ENCODE results near the gene RPRML. TPM values are rescaled to one million over a fixed set of nuclear protein-coding genes. Genes with fewer than 3 reads are reported as not detected.
"Not testable (repeated sequence)": the region's sequence is repeated elsewhere in the genome, so short reads cannot be mapped to it uniquely, and the experiment has no call there.

The RPRML gene
- total and polyA plus RNA-seq, 5 donors from 2014 or later = not detected

DNA sequence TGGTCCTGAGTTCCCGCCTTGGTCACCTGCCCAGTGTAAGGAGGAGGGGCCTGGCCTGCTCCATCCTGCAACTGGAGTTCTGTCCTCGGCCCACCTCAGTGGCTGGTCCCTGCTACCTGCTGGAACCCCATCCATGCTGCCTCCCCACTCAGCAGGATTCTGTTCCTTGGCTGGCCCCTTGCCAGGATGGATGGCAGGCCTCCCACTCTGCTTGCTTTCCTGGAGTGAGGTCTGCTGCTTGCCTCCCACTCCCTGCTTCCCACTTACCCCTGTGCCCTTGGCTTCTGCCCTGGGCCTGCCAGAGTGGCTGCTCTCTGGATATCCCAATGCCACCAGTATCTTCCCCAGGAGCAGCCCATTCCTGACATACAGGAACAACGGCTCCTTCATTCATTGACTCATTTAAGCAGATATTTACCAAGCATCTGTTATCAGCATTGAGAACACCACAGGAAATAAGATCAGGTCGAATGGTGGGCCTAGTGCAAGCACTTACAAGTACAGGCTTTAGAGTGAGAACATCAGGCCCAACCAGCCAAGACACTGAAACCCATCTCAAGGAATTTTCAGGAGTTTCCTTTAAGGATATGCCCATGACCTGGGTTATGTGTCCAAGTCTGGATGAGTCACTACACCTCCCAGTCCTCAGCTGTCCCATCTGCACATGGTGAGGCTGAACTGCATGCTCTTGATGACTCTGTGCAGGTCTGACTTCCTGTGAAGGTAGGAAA, 17.0 kb upstream of the RPRML start:
- no peaks in the 10 kb centered on the region for H3K27me3 ChIP-seq (ENCODE audit: control insufficient read depth, insufficient read depth, low read length)
- no peak overlapping the region for H3K27ac Mint-ChIP-seq
- no peaks in the 10 kb centered on the region for H3K36me3 ChIP-seq (ENCODE audit: control insufficient read depth, insufficient read depth, low read length)
- H3K4me1 Mint-ChIP-seq = peaks cover under 1 to 3% (median 1%) of the 10 kb centered on the region in 4 donors
- peaks cover 4% of the 10 kb centered on the region for H3K27me3 Mint-ChIP-seq
- no peaks in the 10 kb centered on the region for H3K36me3 Mint-ChIP-seq
- H3K4me3 ChIP-seq (ENCODE audit: low read depth, low read length) = no peak overlapping the region
- ATAC-seq (ENCODE audit: low read depth in 2 of 2) (no peak), DNase-seq (peak in 1 of 3 donors; percentile 13)
- H3K4me3 Mint-ChIP-seq = no peak overlapping the region
- no peaks in the 10 kb centered on the region for H3K4me1 ChIP-seq (ENCODE audit: control insufficient read depth, insufficient read depth, low read length, poor library complexity, severe bottlenecking)
- no peaks in the 10 kb centered on the region for H3K9me3 ChIP-seq (ENCODE audit: control insufficient read depth in 2 of 2, low read length in 2 of 2)
- H3K27ac ChIP-seq (ENCODE audit: insufficient read depth, low read length, poor library complexity, severe bottlenecking) = no peak overlapping the region
- H3K9me3 Mint-ChIP-seq = no peaks in the 10 kb centered on the region

- Histone ChIP-seq H3K36me3 (ENCODE audit: control insufficient read depth, insufficient read depth, low read length) (no peaks in the 10 kb centered on the region), H3K27ac (ENCODE audit: insufficient read depth, low read length, poor library complexity, severe bottlenecking) (no peak overlapping the region), H3K4me1 (ENCODE audit: control insufficient read depth, insufficient read depth, low read length, poor library complexity, severe bottlenecking) (no peaks in the 10 kb centered on the region), H3K9me3 (ENCODE audit: control insufficient read depth in 2 of 2, low read length in 2 of 2) (no peaks in the 10 kb centered on the region), H3K4me3 (ENCODE audit: low read depth, low read length) (no peak overlapping the region), H3K27me3 (ENCODE audit: control insufficient read depth, insufficient read depth, low read length) (no peaks in the 10 kb centered on the region)
- Mint-ChIP-seq H3K36me3 (no peaks in the 10 kb centered on the region), H3K27ac (no peak overlapping the region), H3K27me3 (peaks cover 4% of the 10 kb centered on the region), H3K9me3 (no peaks in the 10 kb centered on the region), H3K4me1 (peaks cover 0 to 2% (median 0%) of the 10 kb centered on the region in 4 donors), H3K4me3 (no peak overlapping the region)
- no peak for DNase-seq
- ATAC-seq (ENCODE audit: low read depth in 2 of 2) = no peak
Observed at GRCh38 chr17:46994993-46995392, 15.9 kb upstream of the RPRML start.

GRCh38 chr17:46991617-46992016, 12.6 kb upstream of the RPRML start:
- Mint-ChIP-seq H3K9me3 (no peaks in the 10 kb centered on the region), H3K4me1 (peaks cover 0 to 2% (median 0%) of the 10 kb centered on the region in 4 donors), H3K27ac (no peak overlapping the region), H3K36me3 (peaks cover 1% of the 10 kb centered on the region), H3K27me3 (peaks cover 4% of the 10 kb centered on the region), H3K4me3 (no peak overlapping the region)
- Histone ChIP-seq H3K4me1 (ENCODE audit: control insufficient read depth, insufficient read depth, low read length, poor library complexity, severe bottlenecking) (no peaks in the 10 kb centered on the region), H3K27me3 (ENCODE audit: control insufficient read depth, insufficient read depth, low read length) (peaks cover 2% of the 10 kb centered on the region), H3K4me3 (ENCODE audit: low read depth, low read length) (no peak overlapping the region), H3K36me3 (ENCODE audit: control insufficient read depth, insufficient read depth, low read length) (no peaks in the 10 kb centered on the region), H3K27ac (ENCODE audit: insufficient read depth, low read length, poor library complexity, severe bottlenecking) (no peak overlapping the region), H3K9me3 (ENCODE audit: control insufficient read depth in 2 of 2, low read length in 2 of 2) (no peaks in the 10 kb centered on the region)
- ATAC-seq (ENCODE audit: low read depth in 2 of 2) = no peak
- no peak for DNase-seq

DNA sequence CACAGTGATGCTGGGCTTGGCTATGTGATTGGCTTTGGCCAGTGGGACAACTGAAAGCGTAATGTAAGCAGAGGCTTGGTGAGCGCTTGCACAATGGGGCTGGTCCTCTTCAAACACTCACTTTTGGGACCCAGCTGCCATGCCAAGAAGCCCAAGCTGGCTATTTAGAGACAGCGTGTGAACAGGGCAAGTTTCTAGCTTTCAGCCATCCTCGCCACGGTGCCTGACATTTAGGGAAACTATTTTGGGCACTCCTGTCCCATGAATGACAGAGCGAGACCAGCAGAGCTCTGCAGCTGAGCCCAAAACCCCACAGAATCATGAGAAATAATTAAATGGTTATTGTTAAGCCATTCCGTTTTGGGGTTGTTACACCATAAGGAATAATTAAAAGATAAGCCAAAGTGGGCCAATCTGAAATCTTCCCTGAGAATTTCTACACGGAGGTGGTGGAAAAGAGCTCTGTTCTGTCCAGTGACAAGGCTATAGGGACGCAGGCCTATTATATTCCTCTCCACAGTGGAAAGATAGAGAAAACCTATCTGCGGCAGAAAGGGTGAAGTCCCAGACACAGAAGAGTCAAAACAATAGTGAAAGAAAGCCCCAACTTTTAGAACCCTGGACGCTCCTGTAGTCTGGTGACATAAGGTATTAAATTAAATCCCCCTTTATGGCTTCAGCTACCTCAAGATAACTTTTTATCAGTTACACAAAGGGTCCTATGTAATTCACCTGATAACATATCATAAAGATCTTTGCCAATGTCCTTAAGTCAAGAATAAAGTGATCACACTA, 10.8 kb upstream of the RPRML start:
- H3K36me3 Mint-ChIP-seq = peaks cover 3% of the 10 kb centered on the region
- H3K27ac Mint-ChIP-seq = no peak overlapping the region
- H3K36me3 ChIP-seq (ENCODE audit: control insufficient read depth, insufficient read depth, low read length) = no peaks in the 10 kb centered on the region
- H3K4me3 Mint-ChIP-seq = no peak overlapping the region
- H3K27me3 Mint-ChIP-seq = peaks cover 4% of the 10 kb centered on the region
- no peak overlapping the region for H3K4me3 ChIP-seq (ENCODE audit: low read depth, low read length)
- H3K4me1 ChIP-seq (ENCODE audit: control insufficient read depth, insufficient read depth, low read length, poor library complexity, severe bottlenecking) = no peaks in the 10 kb centered on the region
- no peaks in the 10 kb centered on the region for H3K9me3 Mint-ChIP-seq
- no peak overlapping the region for H3K27ac ChIP-seq (ENCODE audit: insufficient read depth, low read length, poor library complexity, severe bottlenecking)
- no peaks in the 10 kb centered on the region for H3K9me3 ChIP-seq (ENCODE audit: control insufficient read depth in 2 of 2, low read length in 2 of 2)
- DNase-seq (no peak), ATAC-seq (ENCODE audit: low read depth in 2 of 2) (no peak)
- peaks cover 2% of the 10 kb centered on the region for H3K27me3 ChIP-seq (ENCODE audit: control insufficient read depth, insufficient read depth, low read length)
- H3K4me1 Mint-ChIP-seq = no peaks in the 10 kb centered on the region

DNA sequence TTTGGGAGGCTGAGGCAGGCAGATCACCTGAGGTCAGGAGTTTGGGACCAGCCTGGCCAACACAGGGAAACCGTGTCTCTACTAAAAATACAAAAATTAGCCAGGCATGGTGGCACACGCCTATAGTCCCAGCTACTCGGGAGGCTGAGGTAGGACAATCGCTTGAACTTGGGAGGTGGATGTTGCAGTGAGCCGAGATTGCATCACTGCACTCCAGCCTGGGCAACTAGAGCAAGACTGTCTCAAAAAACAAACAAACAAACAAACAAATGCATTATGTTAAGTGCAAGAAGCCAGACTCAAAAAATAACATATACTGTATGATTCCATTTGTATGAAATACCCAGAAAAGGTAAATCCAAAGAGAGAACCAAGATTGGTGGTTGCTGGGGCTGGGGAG, 8.9 kb upstream of the RPRML start:
- H3K4me1 ChIP-seq (ENCODE audit: control insufficient read depth, insufficient read depth, low read length, poor library complexity, severe bottlenecking); DNase-seq; H3K27me3 Mint-ChIP-seq; H3K4me3 ChIP-seq (ENCODE audit: low read depth, low read length); H3K27ac ChIP-seq (ENCODE audit: insufficient read depth, low read length, poor library complexity, severe bottlenecking); H3K36me3 Mint-ChIP-seq; H3K36me3 ChIP-seq (ENCODE audit: control insufficient read depth, insufficient read depth, low read length); ATAC-seq (ENCODE audit: low read depth in 2 of 2); H3K9me3 Mint-ChIP-seq; H3K4me1 Mint-ChIP-seq; H3K4me3 Mint-ChIP-seq; H3K9me3 ChIP-seq (ENCODE audit: control insufficient read depth in 2 of 2, low read length in 2 of 2); H3K27ac Mint-ChIP-seq; H3K27me3 ChIP-seq (ENCODE audit: control insufficient read depth, insufficient read depth, low read length): not testable (repeated sequence)

DNA sequence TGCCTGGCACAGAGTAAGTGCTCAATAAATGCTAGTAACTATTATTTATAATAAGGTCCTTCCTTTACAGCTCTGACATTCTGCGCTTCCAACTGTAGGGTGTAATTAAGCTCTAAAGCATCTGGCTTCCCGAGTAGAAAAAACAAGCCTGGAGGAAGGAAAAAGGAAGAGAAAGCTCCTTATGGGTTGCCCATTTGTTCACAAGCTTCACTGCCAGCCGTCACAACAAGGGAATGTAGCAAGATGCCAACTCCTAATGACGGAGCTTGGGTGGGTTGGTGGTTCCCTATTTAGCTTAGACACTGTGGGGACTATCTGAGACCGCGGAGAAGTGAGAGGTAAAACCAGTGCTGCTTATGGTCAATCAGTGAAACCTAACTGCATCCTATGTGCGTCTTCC, 7.3 kb upstream of the RPRML start:
- no peaks in the 10 kb centered on the region for H3K9me3 ChIP-seq (ENCODE audit: control insufficient read depth in 2 of 2, low read length in 2 of 2)
- H3K4me3 ChIP-seq (ENCODE audit: low read depth, low read length) = no peak overlapping the region
- Mint-ChIP-seq H3K9me3 (no peaks in the 10 kb centered on the region), H3K36me3 (peaks cover 10% of the 10 kb centered on the region), H3K27me3 (peaks cover 8% of the 10 kb centered on the region), H3K4me3 (no peak overlapping the region), H3K4me1 (no peaks in the 10 kb centered on the region), H3K27ac (peak overlapping the region in 1 of 3 donors; percentile 18)
- H3K4me1 ChIP-seq (ENCODE audit: control insufficient read depth, insufficient read depth, low read length, poor library complexity, severe bottlenecking) = no peaks in the 10 kb centered on the region
- no peaks in the 10 kb centered on the region for H3K36me3 ChIP-seq (ENCODE audit: control insufficient read depth, insufficient read depth, low read length)
- peaks cover 2% of the 10 kb centered on the region for H3K27me3 ChIP-seq (ENCODE audit: control insufficient read depth, insufficient read depth, low read length)
- no peak overlapping the region for H3K27ac ChIP-seq (ENCODE audit: insufficient read depth, low read length, poor library complexity, severe bottlenecking)
- DNase-seq (no peak), ATAC-seq (ENCODE audit: low read depth in 2 of 2) (no peak)

- no peak overlapping the region for H3K4me3 Mint-ChIP-seq
- H3K4me1 Mint-ChIP-seq = peaks cover 0 to 6% (median 1%) of the 10 kb centered on the region in 4 donors
- H3K36me3 Mint-ChIP-seq = peaks cover 13% of the 10 kb centered on the region
- peaks cover 22% of the 10 kb centered on the region for H3K27me3 Mint-ChIP-seq
- Histone ChIP-seq H3K4me1 (ENCODE audit: control insufficient read depth, insufficient read depth, low read length, poor library complexity, severe bottlenecking) (no peaks in the 10 kb centered on the region), H3K27ac (ENCODE audit: insufficient read depth, low read length, poor library complexity, severe bottlenecking) (no peak overlapping the region), H3K9me3 (ENCODE audit: control insufficient read depth in 2 of 2, low read length in 2 of 2) (no peaks in the 10 kb centered on the region), H3K36me3 (ENCODE audit: control insufficient read depth, insufficient read depth, low read length) (no peaks in the 10 kb centered on the region), H3K27me3 (ENCODE audit: control insufficient read depth, insufficient read depth, low read length) (peaks cover 8% of the 10 kb centered on the region), H3K4me3 (ENCODE audit: low read depth, low read length) (no peak overlapping the region)
- H3K27ac Mint-ChIP-seq = no peak overlapping the region
- DNase-seq = no peak
- H3K9me3 Mint-ChIP-seq = no peaks in the 10 kb centered on the region
- ATAC-seq (ENCODE audit: low read depth in 2 of 2) = no peak
Observed at GRCh38 chr17:46984892-46985291, 5.8 kb upstream of the RPRML start.

All from CD4-positive, CD25-positive, alpha-beta regulatory T cell (primary cell).